ENCODE data around the gene OGFR. TPM values are rescaled to one million over a fixed set of nuclear protein-coding genes. Genes with fewer than 3 reads are reported as not detected.

Gene OGFR
- polyA plus RNA-seq, 3 donors, result 27.3 to 41.6 (median 32.9) TPM

- WGBS, 3 donors, result 9 to 20% (median 10%) methylated on average over 24 to 25 of the region's 25 CpGs
- H3K27ac ChIP-seq (ENCODE audit: low read depth, low read length), result no peak overlapping the region
These were observed 14.2 kb downstream of the OGFR start for GRCh38 chr20:62818592-62819493.

DNA sequence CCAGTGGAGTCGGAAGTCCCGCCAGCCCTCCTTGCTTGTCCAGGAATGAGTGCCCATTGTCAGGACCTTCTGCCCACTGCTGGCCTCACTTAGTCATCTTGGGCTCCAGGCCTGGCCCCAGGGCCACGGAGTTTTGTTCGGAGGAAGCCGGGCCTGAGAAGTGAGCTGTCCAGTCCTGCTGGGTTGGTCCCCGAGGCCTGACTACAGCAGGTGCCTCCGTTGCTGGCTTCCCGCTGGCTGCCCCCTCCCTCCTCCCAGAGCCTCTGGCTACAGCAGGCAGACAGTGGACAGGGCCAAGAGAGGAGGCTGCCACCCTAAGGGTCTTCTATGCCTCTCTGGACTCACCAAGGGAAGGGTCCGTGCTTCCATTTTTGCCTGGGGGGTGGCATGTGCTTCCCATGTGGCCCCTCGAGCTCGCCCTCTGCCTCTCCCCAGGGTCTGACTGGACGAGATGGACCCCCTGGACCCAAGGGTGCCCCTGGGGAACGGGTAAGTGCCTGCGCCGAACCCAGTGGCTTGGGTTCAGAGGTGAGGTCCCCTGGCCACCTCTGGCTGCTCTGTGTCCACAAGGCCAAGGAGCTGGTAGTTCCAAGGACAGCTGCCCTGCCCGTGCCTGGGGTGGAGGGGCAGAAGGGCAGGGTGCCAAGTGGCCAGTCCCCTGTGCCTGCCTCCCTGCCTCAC, 15.0 kb downstream of the OGFR start:
- WGBS, 3 donors, result 49 to 61% (median 52%) methylated on average over 16 of the region's 16 CpGs

GRCh38 chr20:62820208-62820961, 15.8 kb downstream of the OGFR start:
- H3K27ac ChIP-seq (ENCODE audit: low read depth, low read length), result no peak overlapping the region
- 72 to 77% (median 77%) methylated on average over 22 to 23 of the region's 23 CpGs for WGBS, 3 donors

More for the DNA sequence above, 15.0 kb downstream of the OGFR start:
- no peak overlapping the region for H3K27ac ChIP-seq (ENCODE audit: low read depth, low read length)

GRCh38 chr20:62820962-62821725, 16.5 kb downstream of the OGFR start:
- WGBS, 3 donors, result 77 to 88% (median 88%) methylated on average over 18 to 19 of the region's 19 CpGs
- H3K27ac ChIP-seq (ENCODE audit: low read depth, low read length), result no peak overlapping the region

GRCh38 chr20:62821726-62822210, 17.1 kb downstream of the OGFR start:
- no peak overlapping the region for H3K27ac ChIP-seq (ENCODE audit: low read depth, low read length)
- WGBS, 3 donors, result 83 to 95% (median 91%) methylated on average over 6 to 12 of the region's 12 CpGs

- 71 to 81% (median 80%) methylated on average over 7 of the region's 7 CpGs for WGBS, 3 donors
- no peak overlapping the region for H3K27ac ChIP-seq (ENCODE audit: low read depth, low read length)
These were observed 17.7 kb downstream of the OGFR start for GRCh38 chr20:62822239-62822787.

DNA sequence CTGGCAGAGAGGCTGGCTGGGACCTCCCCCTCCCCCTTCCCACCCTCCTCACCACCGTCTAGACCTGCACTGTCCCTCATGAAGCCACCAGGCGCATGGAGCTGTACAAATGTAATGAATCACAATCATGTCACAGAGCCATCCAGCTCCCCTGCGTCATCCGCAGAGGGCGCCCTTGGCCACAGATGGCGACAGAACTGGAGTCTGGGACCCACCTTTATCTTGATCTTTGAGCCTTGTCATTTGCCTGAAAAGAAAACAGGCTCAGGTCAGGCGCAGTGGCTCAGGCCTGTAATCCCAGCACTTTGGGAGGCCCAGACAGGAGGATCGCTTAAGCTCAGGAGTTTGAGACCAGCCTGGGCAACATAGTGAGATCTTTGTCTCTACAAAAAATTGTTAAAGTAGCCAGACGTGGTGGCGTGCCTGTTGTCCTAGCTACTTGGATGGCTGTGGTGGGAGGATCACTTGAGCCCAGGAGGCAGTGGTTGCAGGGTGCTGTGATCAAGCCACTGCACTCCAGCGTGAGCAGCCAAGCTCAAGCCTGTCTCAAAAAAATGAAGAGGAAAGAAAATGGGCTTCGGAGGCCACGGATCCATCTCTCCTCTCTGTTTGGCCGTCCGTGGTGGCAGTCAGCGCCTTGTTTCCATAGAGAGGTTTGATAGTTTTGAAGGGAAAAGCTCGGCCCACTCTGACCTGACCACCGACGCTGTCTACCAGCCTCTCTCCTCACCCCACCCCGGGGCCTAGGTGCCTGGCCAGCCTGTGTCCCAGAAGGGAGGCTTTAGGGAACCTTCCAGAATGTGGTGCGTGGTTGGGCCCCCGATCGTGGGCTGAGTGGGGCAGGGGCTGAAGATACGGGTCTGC, 18.4 kb downstream of the OGFR start:
- no peak overlapping the region for H3K27ac ChIP-seq (ENCODE audit: low read depth, low read length)

GRCh38 chr20:62823688-62824475, 19.2 kb downstream of the OGFR start:
- H3K27ac ChIP-seq (ENCODE audit: low read depth, low read length), result no peak overlapping the region
- WGBS, 3 donors, result 72 to 91% (median 89%) methylated on average over 38 of the region's 38 CpGs

More for the DNA sequence above, 18.4 kb downstream of the OGFR start:
- 80 to 87% (median 85%) methylated on average over 23 to 24 of the region's 24 CpGs for WGBS, 3 donors

GRCh38 chr20:62824476-62825332, 20.1 kb downstream of the OGFR start:
- H3K27ac ChIP-seq (ENCODE audit: low read depth, low read length), result no peak overlapping the region
- WGBS, 3 donors, result 19 to 38% (median 29%) methylated on average over 25 to 35 of the region's 36 CpGs

- WGBS, 3 donors, result 74 to 86% (median 80%) methylated on average over 20 to 22 of the region's 22 CpGs
- no peak overlapping the region for H3K27ac ChIP-seq (ENCODE audit: low read depth, low read length)
These were observed 20.8 kb downstream of the OGFR start for GRCh38 chr20:62825333-62825985.

DNA sequence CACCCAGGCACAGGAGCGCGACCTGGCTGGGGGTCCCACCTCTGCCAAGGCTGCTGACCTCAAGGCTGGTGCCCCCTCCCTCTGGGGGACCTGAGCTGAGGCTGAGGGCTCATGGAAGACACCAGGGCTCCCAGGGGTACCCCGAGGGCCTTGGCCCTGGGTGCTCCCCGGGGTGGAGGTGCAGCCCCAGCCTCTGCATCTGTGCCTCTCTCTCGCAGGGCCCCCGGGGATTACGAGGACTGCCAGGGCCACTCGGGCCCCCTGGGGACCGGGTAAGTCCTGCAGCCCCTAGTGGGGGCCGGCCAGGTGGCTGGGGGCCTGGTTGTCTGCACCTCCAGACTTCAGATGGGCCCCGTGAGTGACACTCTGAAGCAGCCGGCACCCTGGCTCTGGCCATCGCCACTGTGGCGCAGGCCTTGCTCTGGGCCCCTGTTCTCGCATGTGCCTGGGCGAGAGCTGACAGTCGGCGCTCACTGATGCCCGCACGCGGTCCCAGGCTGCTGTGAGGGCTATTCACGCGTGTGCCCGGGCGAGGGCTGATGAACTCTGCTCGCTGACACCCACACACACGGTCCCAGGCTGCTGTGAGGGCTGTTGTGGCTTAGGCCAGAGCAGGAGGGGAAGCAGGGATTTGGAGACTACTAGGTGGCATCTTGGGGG, 21.5 kb downstream of the OGFR start:
- 78 to 85% (median 82%) methylated on average over 27 of the region's 27 CpGs for WGBS, 3 donors
- H3K27ac ChIP-seq (ENCODE audit: low read depth, low read length), result no peak overlapping the region

GRCh38 chr20:62826646-62827310, 22.1 kb downstream of the OGFR start:
- no peak overlapping the region for H3K27ac ChIP-seq (ENCODE audit: low read depth, low read length)
- 86 to 92% (median 90%) methylated on average over 20 to 24 of the region's 24 CpGs for WGBS, 3 donors

- WGBS, 3 donors, result 67 to 75% (median 70%) methylated on average over 26 to 29 of the region's 29 CpGs
- no peak overlapping the region for H3K27ac ChIP-seq (ENCODE audit: low read depth, low read length)
These were observed 22.8 kb downstream of the OGFR start for GRCh38 chr20:62827311-62828038.
